WTC11 (cell line): ENCODE results near the gene FRMD8. TPM values are rescaled to one million over a fixed set of nuclear protein-coding genes. Genes with fewer than 3 reads are reported as not detected.

ENCODE experiments used
- ATAC-seq: fragments of 200-7000 bp; cut with Tn5 transposase; 2 replicates; pipeline ENCODE4 v1.10.0; 2021; ENCODE audit warnings: mild to moderate bottlenecking, moderate library complexity
- CTCF ChIA-PET: fragments of 300-600 bp; sonication (Branson Sonifier 250); formaldehyde crosslinking; loops from one replicate; lab custom pipeline; 2021; ENCODE audit warnings: antibody characterized with exemption; lab: Charles Lee
- POLR2A ChIA-PET: fragments of 350-600 bp; sonication (Branson Sonifier 250); formaldehyde crosslinking; loops from one replicate; lab custom pipeline; 2021; ENCODE audit warnings: antibody characterized with exemption; lab: Charles Lee
- DNase-seq: peaks from one replicate; pipeline ENCODE4 v3.0.0; 2021; ENCODE audit warnings: low spot score
- H3K27ac Mint-ChIP-seq: 2 replicates; pipeline ENCODE4 v1.8.0; 2021; ENCODE audit warnings: mixed read lengths
- H3K27me3 Mint-ChIP-seq: 2 replicates; pipeline ENCODE4 v1.8.0; 2021; ENCODE audit warnings: low read depth, mild to moderate bottlenecking, moderate library complexity, mixed read lengths
- H3K36me3 Mint-ChIP-seq: 2 replicates; pipeline ENCODE4 v1.8.0; 2021; ENCODE audit warnings: mixed read lengths
- H3K4me1 Mint-ChIP-seq: 2 replicates; pipeline ENCODE4 v1.8.0; 2022; ENCODE audit warnings: mixed read lengths
- H3K4me3 Mint-ChIP-seq: 2 replicates; pipeline ENCODE4 v1.8.0; 2021; ENCODE audit warnings: mild to moderate bottlenecking, moderate library complexity, mixed read lengths
- H3K9me3 Mint-ChIP-seq: 2 replicates; pipeline ENCODE4 v1.8.0; 2021; ENCODE audit warnings: mixed read lengths
- CREB1 ChIP-seq: sonication (generic); formaldehyde crosslinking; IDR thresholded peaks from 2 replicates; pipeline ENCODE4 v1.8.0; 2023; ENCODE audit warnings: mild to moderate bottlenecking, missing genetic modification reagents
- CTCF ChIP-seq: fragments of 200-600 bp; IDR thresholded peaks from 2 replicates; pipeline ENCODE4 v1.8.0; 2022; ENCODE audit warnings: antibody characterized with exemption
- GRHL2 ChIP-seq: fragments of 250-450 bp; sonication (Bioruptor Pico); IDR thresholded peaks from 2 replicates; pipeline ENCODE4 v1.8.0; 2022; ENCODE audit warnings: mild to moderate bottlenecking, moderate library complexity; ENCODE audit not compliant: insufficient replicate concordance, severe bottlenecking
- NR3C1 ChIP-seq: sonication (generic); formaldehyde crosslinking; conservative IDR thresholded peaks from 2 replicates; pipeline ENCODE4 v1.8.1; 2023; ENCODE audit warnings: low read depth, mild to moderate bottlenecking, missing genetic modification reagents
- SMAD3 ChIP-seq: sonication (generic); formaldehyde crosslinking; IDR thresholded peaks from 2 replicates; pipeline ENCODE4 v1.8.0; 2022; ENCODE audit warnings: missing genetic modification reagents, mild to moderate bottlenecking, borderline replicate concordance
- SOX15 ChIP-seq: fragments of 250-450 bp; sonication (Bioruptor Pico); IDR thresholded peaks from 2 replicates; pipeline ENCODE4 v1.9.0; 2021; ENCODE audit warnings: mild to moderate bottlenecking
- STAT6 ChIP-seq: sonication (generic); formaldehyde crosslinking; conservative IDR thresholded peaks from 2 replicates; pipeline ENCODE4 v1.8.1; 2023; ENCODE audit warnings: mild to moderate bottlenecking, low read depth, missing genetic modification reagents, moderate library complexity
- TEAD1 ChIP-seq: sonication (generic); formaldehyde crosslinking; IDR thresholded peaks from 2 replicates; pipeline ENCODE4 v1.8.0; 2022; ENCODE audit warnings: mild to moderate bottlenecking, missing genetic modification reagents
- TEAD4 ChIP-seq: sonication (generic); formaldehyde crosslinking; IDR thresholded peaks from 2 replicates; pipeline ENCODE4 v1.8.0; 2022; ENCODE audit warnings: mild to moderate bottlenecking, missing genetic modification reagents
- TP53 ChIP-seq: sonication (generic); formaldehyde crosslinking; IDR thresholded peaks from 2 replicates; pipeline ENCODE4 v1.8.1; 2023; ENCODE audit warnings: mild to moderate bottlenecking, missing genetic modification reagents
- USF1 ChIP-seq: sonication (generic); formaldehyde crosslinking; IDR thresholded peaks from 2 replicates; pipeline ENCODE4 v1.8.0; 2022; ENCODE audit warnings: mild to moderate bottlenecking, missing genetic modification reagents
- ZNF121 ChIP-seq: sonication (generic); formaldehyde crosslinking; IDR thresholded peaks from 2 replicates; pipeline ENCODE4 v1.8.0; 2023; ENCODE audit warnings: missing genetic modification reagents
- ZSCAN18 ChIP-seq: fragments of 250-450 bp; sonication (Bioruptor Pico); IDR thresholded peaks from 2 replicates; pipeline ENCODE4 v2.1.2; 2022; ENCODE audit warnings: mild to moderate bottlenecking, moderate library complexity
- total RNA-seq: library from RNA; stranded (reverse); gene quantifications from 3 replicates; pipeline ENCODE4 v1.2.3, GENCODE V29; 2021
- TF ChIP-seq, protein P1 (sequence below): sonication (generic); formaldehyde crosslinking; IDR thresholded peaks from 2 replicates; pipeline ENCODE4 v1.8.0; 2022; ENCODE audit warnings: mild to moderate bottlenecking, missing genetic modification reagents
- TF ChIP-seq, protein P2 (sequence below): sonication (generic); formaldehyde crosslinking; IDR thresholded peaks from 2 replicates; pipeline ENCODE4 v1.8.1; 2022; ENCODE audit warnings: mild to moderate bottlenecking, moderate library complexity, missing genetic modification reagents
- TF ChIP-seq, protein P3 (sequence below): sonication (generic); formaldehyde crosslinking; conservative IDR thresholded peaks from 2 replicates; pipeline ENCODE4 v1.8.1; 2022; ENCODE audit warnings: mild to moderate bottlenecking, missing genetic modification reagents

FRMD8 gene
- total RNA-seq, 1 experiment from 2014 or later, result 23.7 TPM

DNA sequence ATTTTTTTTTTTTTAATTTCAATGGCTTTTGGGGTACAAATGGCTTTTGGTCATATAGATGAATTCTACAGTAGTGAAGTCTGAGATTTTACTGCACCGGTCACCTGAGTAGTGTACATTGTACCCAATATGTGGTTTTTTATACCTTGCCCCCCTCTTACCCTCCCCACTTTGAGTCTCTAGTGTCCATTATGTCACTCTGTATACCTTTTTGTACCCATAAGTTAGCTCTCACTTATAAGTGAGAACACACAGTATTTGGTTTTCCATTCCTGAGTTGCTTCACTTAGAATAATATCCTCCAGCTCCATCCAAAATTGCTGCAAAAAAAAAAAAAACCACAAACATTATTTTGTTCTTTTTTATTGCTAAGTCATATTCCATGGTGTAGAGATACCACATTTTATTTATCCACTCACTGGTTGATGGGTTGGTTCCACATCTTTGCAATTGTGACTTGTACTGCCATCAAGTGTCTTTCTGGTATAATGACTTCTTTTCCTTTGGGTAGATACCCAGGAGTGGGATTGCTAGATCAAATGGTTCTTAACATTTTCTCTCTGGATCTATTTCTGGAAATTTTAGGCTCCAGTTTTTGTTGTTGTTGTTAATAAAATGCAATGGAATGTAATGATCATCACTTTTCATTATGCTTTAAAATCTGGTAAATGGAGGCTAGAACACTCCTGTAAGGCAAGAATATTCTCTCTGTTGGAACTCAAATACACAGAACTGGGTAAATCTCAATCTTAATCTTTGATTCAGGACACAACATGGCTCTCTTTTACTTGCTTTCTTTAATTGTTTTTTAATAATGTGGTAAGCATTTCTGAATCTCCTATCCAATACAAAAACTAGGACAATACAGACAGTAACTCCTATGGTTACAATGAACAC is 46.5 kb downstream of the FRMD8 start:
- Mint-ChIP-seq H3K9me3 (no peaks in the 10 kb centered on the region), H3K27ac (no peak overlapping the region), H3K4me3 (no peak overlapping the region), H3K4me1 (peaks cover 26% of the 10 kb centered on the region), H3K27me3 (no peaks in the 10 kb centered on the region), H3K36me3 (no peaks in the 10 kb centered on the region)
- DNase-seq, result no peak
- ChIA-PET CTCF (interaction anchor here (0.6 to 1.4 kb wide), 4 partner anchors 15 to 76 kb away, joined by 3 to 9 read pairs (median 8); no protein-coding TSS in a partner anchor), POLR2A (interaction anchor here (0.7 to 1.0 kb wide), 3 partner anchors 9 to 75 kb away, joined by 3 to 4 read pairs (median 4); no protein-coding TSS in a partner anchor)
- TF ChIP-seq, protein P1, sequence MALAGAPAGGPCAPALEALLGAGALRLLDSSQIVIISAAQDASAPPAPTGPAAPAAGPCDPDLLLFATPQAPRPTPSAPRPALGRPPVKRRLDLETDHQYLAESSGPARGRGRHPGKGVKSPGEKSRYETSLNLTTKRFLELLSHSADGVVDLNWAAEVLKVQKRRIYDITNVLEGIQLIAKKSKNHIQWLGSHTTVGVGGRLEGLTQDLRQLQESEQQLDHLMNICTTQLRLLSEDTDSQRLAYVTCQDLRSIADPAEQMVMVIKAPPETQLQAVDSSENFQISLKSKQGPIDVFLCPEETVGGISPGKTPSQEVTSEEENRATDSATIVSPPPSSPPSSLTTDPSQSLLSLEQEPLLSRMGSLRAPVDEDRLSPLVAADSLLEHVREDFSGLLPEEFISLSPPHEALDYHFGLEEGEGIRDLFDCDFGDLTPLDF (CRISPR knock-in tag), result no peak
- TF ChIP-seq STAT6, result no peak
- TF ChIP-seq SMAD3 (CRISPR knock-in tag), result no peak
- TF ChIP-seq ZSCAN18 (CRISPR knock-in tag), result no peak
- TF ChIP-seq, protein P2, sequence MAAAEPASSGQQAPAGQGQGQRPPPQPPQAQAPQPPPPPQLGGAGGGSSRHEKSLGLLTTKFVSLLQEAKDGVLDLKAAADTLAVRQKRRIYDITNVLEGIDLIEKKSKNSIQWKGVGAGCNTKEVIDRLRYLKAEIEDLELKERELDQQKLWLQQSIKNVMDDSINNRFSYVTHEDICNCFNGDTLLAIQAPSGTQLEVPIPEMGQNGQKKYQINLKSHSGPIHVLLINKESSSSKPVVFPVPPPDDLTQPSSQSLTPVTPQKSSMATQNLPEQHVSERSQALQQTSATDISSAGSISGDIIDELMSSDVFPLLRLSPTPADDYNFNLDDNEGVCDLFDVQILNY (CRISPR knock-in tag), result no peak
- no peak for TF ChIP-seq NR3C1 (CRISPR knock-in tag)
- no peak for TF ChIP-seq CREB1
- no peak for TF ChIP-seq ZNF121
- TF ChIP-seq TEAD1 (CRISPR knock-in tag), result no peak
- TF ChIP-seq TP53, result no peak
- no peak for TF ChIP-seq CTCF
- no peak for TF ChIP-seq USF1 (CRISPR knock-in tag)
- TF ChIP-seq SOX15 (CRISPR knock-in tag), result no peak
- TF ChIP-seq GRHL2 (CRISPR knock-in tag), result no peak
- TF ChIP-seq TEAD4 (CRISPR knock-in tag), result no peak
- TF ChIP-seq, protein P3, sequence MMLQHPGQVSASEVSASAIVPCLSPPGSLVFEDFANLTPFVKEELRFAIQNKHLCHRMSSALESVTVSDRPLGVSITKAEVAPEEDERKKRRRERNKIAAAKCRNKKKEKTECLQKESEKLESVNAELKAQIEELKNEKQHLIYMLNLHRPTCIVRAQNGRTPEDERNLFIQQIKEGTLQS (CRISPR knock-in tag), result no peak
- peak; percentile 45; the same call in 1 of the 2 replicates for ATAC-seq
